ENCODE data around the gene TMX3.
A peak's percentile ranks its signal among the peaks of the same experiment; 100 is the strongest.

Gene TMX3

GRCh38 chr18:68714712-68715496 lies at the start of gene TMX3:
Gene TMX3 (minus strand): TSS chr18:68715108. CDS start chr18:68714981, 127 bp downstream.
- peak; percentile 85 for DNase-seq (ENCODE audit: low read depth)

GRCh38 chr18:68764016-68764415 lies 49.1 kb upstream of the TMX3 start:
- DNase-seq (ENCODE audit: low read depth), result no peak

GRCh38 chr18:68763083-68763482 lies 48.2 kb upstream of the TMX3 start:
- DNase-seq (ENCODE audit: low read depth), result no peak

- DNase-seq (ENCODE audit: low read depth), result no peak
These were observed 44.4 kb upstream of the TMX3 start for GRCh38 chr18:68759308-68759707.

- DNase-seq (ENCODE audit: low read depth), result no peak
These were observed 42.2 kb upstream of the TMX3 start for GRCh38 chr18:68757126-68757525.

GRCh38 chr18:68742206-68742605 lies 27.3 kb upstream of the TMX3 start:
- no peak for DNase-seq (ENCODE audit: low read depth)

- no peak for DNase-seq (ENCODE audit: low read depth)
These were observed 26.1 kb upstream of the TMX3 start for GRCh38 chr18:68740966-68741365.

- DNase-seq (ENCODE audit: low read depth), result no peak
These were observed 24.6 kb upstream of the TMX3 start for GRCh38 chr18:68739462-68739861.

GRCh38 chr18:68738564-68738963 lies 23.7 kb upstream of the TMX3 start:
- no peak for DNase-seq (ENCODE audit: low read depth)

GRCh38 chr18:68735483-68736343 lies 20.8 kb upstream of the TMX3 start:
- DNase-seq (ENCODE audit: low read depth), result no peak

GRCh38 chr18:68734308-68734707 lies 19.4 kb upstream of the TMX3 start:
- DNase-seq (ENCODE audit: low read depth), result no peak

GRCh38 chr18:68733707-68734106 lies 18.8 kb upstream of the TMX3 start:
- DNase-seq (ENCODE audit: low read depth), result no peak

- no peak for DNase-seq (ENCODE audit: low read depth)
These were observed 13.3 kb upstream of the TMX3 start for GRCh38 chr18:68728081-68728700.

GRCh38 chr18:68727506-68727905 lies 12.6 kb upstream of the TMX3 start:
- no peak for DNase-seq (ENCODE audit: low read depth)

GRCh38 chr18:68725346-68725745 lies 10.4 kb upstream of the TMX3 start:
- no peak for DNase-seq (ENCODE audit: low read depth)

GRCh38 chr18:68724021-68724420 lies 9.1 kb upstream of the TMX3 start:
- DNase-seq (ENCODE audit: low read depth), result no peak

- DNase-seq (ENCODE audit: low read depth), result no peak
These were observed 8.6 kb upstream of the TMX3 start for GRCh38 chr18:68723539-68723938.

- DNase-seq (ENCODE audit: low read depth), result no peak
These were observed 7.9 kb upstream of the TMX3 start for GRCh38 chr18:68722821-68723220.

- DNase-seq (ENCODE audit: low read depth), result no peak
These were observed 7.0 kb upstream of the TMX3 start for GRCh38 chr18:68721681-68722583.

GRCh38 chr18:68714366-68714711 lies 569 bp downstream of the TMX3 start:
- DNase-seq (ENCODE audit: low read depth), result no peak

- DNase-seq (ENCODE audit: low read depth), result no peak
These were observed 1.1 kb downstream of the TMX3 start for GRCh38 chr18:68713796-68714195.

GRCh38 chr18:68713131-68713530 lies 1.8 kb downstream of the TMX3 start:
- DNase-seq (ENCODE audit: low read depth), result no peak
